GM12891 (cell line): ENCODE data around the gene SULF2.

Experiments
- PAX5 ChIP-seq: IDR thresholded peaks from 2 replicates; pipeline ENCODE4 v1.6.1; 2011; ENCODE audit warnings: low read length, moderate library complexity, mild to moderate bottlenecking; ENCODE audit not compliant: insufficient read depth, severe bottlenecking
- POLR2A ChIP-seq: IDR thresholded peaks from 2 replicates; pipeline ENCODE4 v1.6.1; 2011; ENCODE audit warnings: low read depth, low read length, control low read depth
- POLR2AphosphoS5 ChIP-seq: IDR thresholded peaks from 2 replicates; pipeline ENCODE4 v1.6.1; 2011; ENCODE audit warnings: low read depth, low read length, control low read depth
- POU2F2 ChIP-seq: IDR thresholded peaks from 2 replicates; pipeline ENCODE4 v1.6.1; 2011; ENCODE audit warnings: low read depth, mild to moderate bottlenecking, control low read depth, low read length, moderate library complexity
- SPI1 ChIP-seq: IDR thresholded peaks from 2 replicates; pipeline ENCODE4 v1.6.1; 2011; ENCODE audit warnings: low read depth, low read length, control low read depth
- TAF1 ChIP-seq: IDR thresholded peaks from 2 replicates; pipeline ENCODE4 v1.6.1; 2011; ENCODE audit warnings: low read depth, low read length, control low read depth

DNA sequence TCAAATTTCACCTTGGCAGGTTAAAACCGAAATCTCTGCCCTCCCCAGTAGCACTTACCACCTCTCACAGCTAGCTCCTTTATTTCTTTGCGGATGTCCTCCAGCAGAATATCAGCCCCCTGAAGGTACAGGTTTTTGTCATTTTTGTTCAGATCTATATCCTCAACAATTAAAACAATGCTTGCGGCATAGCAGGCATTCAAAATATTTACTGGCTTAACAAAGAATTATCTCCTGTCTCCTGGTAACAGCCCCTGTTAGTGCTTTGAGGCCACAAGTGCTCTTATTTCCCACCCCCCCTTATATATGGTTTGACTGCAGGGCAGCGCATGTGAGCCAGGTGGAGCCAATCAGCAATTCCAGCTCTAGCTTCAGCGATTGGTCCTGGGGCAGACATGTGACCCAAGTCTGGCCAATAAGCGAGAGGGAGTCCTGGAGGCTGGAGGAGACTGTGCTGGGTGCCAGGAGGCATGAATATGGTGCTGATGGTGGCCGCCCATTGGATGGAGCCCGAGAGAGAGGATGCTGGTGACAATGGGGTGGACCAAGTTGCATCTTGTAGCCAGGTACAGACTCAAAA is 21.0 kb downstream of the SULF2 start:
- TF ChIP-seq SPI1 = no peak
- no peak for TF ChIP-seq POLR2AphosphoS5
- TF ChIP-seq POLR2A = no peak
- TF ChIP-seq TAF1 = no peak
- TF ChIP-seq PAX5 = no peak
- no peak for TF ChIP-seq POU2F2
